ENCODE measurements around the gene ORC1.
A peak's percentile ranks its signal among the peaks of the same experiment; 100 is the strongest.
"Not testable (repeated sequence)": the region's sequence is repeated elsewhere in the genome, so short reads cannot be mapped to it uniquely, and the experiment has no call there.

Gene ORC1

DNA sequence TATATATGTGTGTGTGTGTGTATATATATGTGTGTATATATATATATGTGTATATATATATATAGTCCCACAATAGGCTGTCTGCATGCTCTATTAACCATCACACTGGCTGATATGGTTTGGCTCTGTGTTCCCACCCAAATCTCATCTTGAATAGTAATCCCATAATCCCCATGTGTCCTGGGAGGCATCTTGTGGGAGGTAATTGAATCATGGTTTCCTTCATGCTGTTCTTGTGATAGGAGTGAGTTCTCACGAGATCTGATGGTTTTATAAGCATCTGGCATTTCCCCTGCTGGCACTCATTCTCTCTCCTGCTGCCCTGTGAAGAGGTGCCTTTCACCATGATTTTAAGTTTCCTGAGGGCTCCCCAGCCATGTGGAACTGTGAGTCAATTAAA is 34.4 kb downstream of the ORC1 start:
- DNase-seq = not testable (repeated sequence)

DNA sequence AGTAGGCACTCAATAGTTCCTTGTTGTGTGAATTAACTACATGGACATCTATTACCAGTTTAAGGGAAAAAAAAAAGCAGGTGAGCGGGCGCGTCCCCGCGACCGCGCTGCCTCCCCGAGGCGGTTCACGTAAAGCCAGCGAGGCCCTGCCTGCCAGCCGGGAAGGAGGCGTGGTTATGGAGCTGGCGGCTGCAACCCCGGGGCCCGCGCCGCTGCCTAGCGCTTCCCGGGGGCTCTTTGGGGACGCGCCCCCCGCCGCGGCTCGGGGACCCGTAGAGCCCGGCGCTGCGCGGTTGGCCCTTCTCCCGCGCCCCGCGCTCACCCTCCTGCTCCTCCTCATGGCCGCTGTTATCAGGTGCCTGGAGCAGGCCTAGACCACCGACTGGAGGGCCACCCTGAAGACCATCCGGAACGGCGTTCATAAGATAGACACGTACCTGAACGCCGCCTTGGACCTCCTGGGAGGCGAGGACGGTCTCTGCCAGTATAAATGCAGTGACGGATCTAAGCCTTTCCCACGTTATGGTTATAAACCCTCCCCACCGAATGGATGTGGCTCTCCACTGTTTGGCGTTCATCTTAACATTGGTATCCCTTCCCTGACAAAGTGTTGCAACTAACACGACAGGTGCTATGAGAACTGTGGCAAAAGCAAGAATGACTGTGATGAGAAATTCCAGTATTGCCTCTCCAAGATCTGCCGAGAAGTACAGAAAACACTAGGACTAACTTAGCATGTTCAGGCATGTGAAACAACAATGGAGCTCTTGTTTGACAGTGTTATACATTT is 35.6 kb downstream of the ORC1 start:
- peak; percentile 83 for DNase-seq

GRCh38 chr1:52367272-52367671 is 37.0 kb downstream of the ORC1 start:
- DNase-seq = no peak

DNA sequence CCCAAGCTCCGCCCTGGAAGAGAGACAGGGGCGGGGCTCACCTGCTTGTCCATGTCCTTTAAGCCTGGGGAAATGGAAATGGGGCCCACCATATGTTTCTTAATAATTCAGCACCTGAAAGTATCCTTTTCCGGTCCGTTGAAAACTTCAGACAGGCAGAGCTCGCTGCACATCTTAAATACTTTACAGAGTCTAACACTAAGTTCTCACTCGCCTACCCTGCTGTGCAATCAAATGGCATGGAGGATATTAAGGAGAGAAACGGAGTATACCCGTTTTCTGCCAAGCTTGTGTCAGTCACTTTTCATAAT is 37.8 kb downstream of the ORC1 start:
- DNase-seq = no peak

DNA sequence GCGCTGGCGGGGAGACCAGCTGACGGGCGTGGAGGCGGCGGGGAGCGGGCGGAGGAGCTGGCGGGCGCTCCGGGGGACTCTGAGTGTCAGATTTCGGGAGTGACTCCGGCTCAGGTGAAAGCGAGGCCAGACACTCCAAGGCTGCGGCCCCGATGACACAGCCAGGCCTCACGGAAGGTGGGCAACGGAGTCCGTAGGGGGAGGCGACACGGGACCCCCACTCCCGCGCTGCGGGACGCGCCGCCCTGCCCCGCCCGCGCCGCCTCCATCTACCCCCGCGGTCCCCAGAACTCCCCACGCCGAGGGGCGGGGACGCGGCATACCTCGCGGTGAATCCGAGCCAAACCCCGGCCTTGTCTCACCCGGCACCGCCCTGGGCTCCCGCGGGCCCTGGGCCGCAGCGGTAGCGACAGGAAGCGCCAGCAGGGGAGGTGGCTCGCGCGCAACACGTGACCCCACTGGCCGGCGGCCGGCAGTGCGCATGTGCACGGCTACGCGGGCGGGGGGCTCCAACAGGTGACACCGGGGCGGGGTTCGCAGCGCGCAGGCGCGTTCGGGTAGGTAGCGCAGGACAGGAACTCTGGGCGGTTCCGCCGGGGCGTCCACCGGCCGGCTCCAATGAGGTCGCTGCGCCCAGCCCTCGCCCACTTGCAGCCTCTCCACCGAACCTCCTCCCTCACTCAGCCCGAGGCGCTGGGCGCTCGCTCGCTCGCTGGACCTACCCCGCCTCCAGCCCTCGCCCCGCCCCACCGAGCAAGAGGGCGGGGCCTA is 38.3 kb downstream of the ORC1 start, which contains the start of gene CC2D1B:
TSS of gene CC2D1B (minus strand) at position 460 of the 771 bp plus-strand sequence. CDS start 1,585 bp downstream, outside the sequence.
- peak; percentile 99 for DNase-seq

GRCh38 chr1:52365071-52365745 is 39.0 kb downstream of the ORC1 start:
- DNase-seq = peak; percentile 63

DNA sequence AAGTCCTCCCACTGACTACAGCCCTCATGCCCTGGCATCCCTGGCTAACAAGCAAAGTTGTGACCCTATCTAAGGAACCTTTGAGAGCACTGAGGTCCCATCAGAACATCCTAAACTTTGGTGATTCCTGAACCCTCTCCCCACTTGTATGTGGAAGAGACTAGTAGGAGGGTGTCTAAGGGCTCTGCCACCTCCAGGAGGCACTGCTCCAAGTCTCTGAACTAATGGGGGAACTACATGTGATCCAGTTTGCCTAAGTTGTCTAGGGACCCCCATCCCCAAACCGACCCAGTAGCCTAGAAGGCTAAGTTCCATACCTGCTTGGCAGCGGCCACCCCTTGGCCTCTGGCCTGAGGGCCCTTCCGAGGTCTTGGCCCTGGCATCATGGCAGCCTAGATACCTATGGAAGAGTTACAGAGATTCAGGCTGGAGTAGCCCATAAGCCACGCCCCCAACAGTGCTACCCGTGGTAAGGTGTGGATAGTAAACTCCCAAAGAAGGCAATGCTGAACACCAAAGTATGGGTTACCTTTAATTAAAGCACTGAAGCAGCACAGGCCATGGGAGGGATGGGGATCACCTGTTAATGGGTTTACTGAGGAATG is 39.9 kb downstream of the ORC1 start:
- no peak for DNase-seq

DNA sequence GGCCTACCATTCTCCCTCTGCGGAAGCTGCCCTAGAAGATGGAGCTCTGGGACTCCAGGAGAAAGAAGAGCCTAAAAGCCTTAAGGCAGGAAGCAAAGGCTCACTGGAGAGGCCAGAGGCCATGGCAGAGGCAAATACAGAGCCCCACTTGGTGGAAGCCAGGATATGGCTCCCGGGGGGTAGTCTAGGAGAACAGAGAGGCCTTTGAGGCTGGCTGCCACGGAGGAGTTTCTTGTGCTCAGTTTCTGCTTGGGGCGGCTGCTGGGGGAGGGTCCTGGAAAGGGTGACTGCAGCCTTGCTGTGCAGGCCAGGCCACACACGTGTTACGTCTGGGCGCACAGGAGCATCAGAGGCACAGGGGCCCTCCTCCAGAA is 43.6 kb downstream of the ORC1 start:
- DNase-seq = no peak

DNA sequence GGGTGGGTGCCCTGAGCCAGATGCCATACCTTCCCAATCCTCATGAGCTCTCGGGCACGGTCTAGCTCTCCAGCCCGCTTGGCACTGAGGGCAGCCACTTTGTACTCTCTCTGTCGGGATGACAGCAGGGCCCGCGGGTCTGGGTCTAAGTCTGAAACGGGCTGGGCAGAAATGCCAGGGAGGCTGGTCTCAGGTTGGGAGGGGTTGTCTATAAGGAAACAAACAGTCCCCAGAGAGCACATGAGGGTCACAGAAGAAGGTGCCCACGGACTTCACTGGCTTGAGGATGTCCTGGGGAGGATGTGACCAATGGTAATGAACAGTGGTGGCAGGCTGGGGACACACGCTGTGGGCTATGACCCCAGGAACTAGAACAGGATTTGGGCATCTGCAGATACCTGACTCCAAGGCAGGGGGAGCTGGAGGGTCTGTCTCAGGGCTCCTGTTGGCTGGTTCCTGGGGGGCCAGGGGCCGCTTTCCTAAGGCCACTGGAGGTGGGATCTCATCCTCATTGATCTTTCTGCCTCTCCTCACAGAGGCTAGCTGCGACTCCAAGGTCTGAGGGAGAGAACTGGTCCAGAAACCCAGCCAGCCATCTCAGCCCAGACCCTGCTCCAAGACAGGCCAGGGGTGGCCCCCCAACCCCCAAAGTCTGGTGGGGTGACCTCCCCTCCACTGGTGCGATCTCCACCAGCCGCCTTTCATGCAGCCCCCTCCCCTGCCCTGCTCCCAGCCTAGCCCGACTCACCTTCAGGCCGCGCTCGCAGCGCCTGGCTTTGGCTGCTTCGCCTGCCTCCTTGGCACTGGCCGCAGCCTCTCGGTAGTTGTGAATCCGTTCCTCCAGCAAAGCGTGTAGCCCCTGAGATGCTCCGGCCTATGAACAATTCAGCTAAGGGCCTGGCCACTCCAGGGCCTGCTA is 44.3 kb downstream of the ORC1 start:
- no peak for DNase-seq

DNA sequence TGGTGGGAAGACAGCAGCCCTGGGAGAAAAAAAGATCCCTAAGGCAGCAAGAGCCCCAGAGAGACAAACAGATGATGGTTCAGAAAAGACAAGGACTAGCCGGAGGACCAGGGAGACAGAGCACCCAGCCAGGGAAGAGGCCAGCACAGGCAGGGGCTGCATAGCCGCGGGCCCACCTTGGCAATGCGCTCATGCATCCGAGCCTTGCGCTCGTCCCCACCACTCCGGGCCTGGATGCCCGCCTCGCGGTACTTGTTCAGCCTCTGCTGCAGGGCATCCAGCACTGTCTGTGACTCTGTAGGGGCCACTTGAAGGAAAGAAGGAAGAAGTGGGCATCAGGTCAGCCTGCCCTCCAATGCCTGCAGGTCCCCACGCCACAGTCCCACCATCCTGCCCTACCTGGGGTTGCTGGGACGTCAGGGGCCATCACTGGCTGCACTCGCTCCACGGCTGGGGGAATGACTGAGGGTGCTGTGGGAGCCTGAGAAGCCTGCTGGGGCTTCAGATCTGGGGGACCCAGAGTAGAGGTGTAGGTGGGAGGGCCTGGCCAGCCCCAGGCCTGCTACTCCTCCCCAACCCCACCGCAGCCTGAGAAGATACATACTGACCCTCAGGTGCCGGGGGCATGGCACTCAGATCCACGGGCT is 45.2 kb downstream of the ORC1 start:
- DNase-seq = no peak

GRCh38 chr1:52357397-52357796 is 46.8 kb downstream of the ORC1 start:
- DNase-seq = no peak

GRCh38 chr1:52356818-52357355 is 47.3 kb downstream of the ORC1 start:
- DNase-seq = no peak

GRCh38 chr1:52355847-52356505 is 48.2 kb downstream of the ORC1 start:
- no peak for DNase-seq

DNA sequence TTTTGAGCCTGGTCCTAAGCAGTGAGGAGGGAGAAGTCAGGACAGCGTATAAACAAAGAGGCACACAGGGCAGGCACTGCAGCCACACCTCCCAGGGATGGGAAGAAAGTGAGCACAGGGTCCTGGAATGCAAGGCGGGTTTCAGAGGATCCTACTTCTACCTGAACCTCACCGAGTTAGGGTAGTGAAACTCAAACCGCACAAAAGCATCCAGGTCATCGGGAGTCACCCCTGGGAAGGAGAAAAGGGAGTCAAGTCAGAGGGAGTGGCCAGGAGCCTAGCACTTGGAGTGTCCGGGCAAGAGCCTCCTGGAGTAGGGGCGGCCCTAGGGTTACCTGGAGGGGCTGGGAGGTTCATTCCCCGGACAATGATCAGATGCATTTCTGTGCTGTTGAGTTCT is 48.8 kb downstream of the ORC1 start:
- no peak for DNase-seq

- DNase-seq = no peak
Observed at GRCh38 chr1:52352690-52353089, 51.5 kb downstream of the ORC1 start.

GRCh38 chr1:52348704-52349300 is 55.4 kb downstream of the ORC1 start:
- peak; percentile 57 for DNase-seq

GRCh38 chr1:52346653-52347052 is 57.6 kb downstream of the ORC1 start:
- DNase-seq = no peak

DNA sequence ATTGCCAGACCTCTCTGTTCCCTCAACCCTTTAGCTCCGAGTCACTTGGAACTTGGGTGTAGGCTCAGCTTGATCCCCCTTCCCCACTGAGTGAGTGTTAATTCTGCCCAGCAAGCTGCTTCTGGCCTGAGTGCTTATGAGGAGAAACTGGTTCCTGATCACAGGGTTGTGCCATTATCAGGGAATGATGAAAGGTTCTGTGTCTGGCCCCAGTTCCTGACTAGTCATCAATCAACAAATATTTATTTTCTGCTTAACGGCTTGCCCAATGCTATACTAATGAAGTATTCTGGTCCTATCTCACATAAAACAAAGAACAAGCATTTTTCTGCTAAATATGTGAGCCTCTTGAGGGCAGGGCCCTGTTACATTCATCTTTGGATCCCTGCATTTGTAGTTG is 59.0 kb downstream of the ORC1 start:
- no peak for DNase-seq

GRCh38 chr1:52343979-52344378 is 60.2 kb downstream of the ORC1 start:
- DNase-seq = no peak

DNA sequence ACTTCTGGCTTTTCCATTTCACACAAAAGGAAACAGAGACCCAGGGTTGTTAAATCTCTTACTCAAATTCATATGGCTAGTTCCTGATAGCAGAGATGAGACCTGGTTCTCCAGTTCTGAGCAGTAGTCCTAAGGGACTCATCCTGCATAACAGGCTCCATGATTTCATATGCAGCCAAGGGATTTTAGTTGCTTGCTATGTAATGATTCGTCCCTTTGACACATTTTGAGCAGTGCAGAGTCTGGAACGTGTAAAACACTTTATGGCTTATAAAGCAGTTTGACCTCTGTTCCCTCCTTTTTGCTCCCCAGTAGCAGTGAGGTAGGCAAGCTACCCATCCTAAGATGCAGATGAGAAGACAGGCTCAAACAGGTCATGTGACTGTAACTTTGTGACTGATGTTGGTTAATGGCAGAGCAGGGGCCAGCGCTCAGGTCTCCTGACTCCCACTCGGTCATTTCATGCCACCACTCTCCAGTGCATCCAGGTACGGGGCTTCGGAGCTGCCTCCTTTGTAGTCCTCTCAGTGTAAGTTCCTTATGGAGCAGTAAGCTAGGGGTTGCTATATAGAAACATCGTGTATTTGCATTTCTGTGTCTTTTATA is 62.5 kb downstream of the ORC1 start:
- no peak for DNase-seq

All from eye (tissue), 1 donor.